GM23248 (cell line): ENCODE data around the gene HDAC10. TPM values are rescaled to one million over a fixed set of nuclear protein-coding genes. Genes with fewer than 3 reads are reported as not detected.

ENCODE experiments used
- DNase-seq: peaks from one replicate; pipeline ENCODE4 v3.0.0-alpha.2; 2015
- H2AFZ ChIP-seq: fragments of 200-600 bp; sonication (generic); 2 replicates; pipeline ENCODE4 v1.6.1; 2016; ENCODE audit warnings: antibody characterized with exemption
- H3F3A ChIP-seq: fragments of 200-600 bp; sonication (generic); 2 replicates; pipeline ENCODE4 v1.6.1; 2016; ENCODE audit warnings: mild to moderate bottlenecking, antibody characterized with exemption, mixed run types; ENCODE audit not compliant: insufficient read depth
- H3K27ac ChIP-seq: fragments of 200-600 bp; sonication (generic); 2 replicates; pipeline ENCODE4 v1.5.1; 2016; ENCODE audit warnings: mild to moderate bottlenecking
- H3K27me3 ChIP-seq: fragments of 200-600 bp; sonication (generic); replicated peaks from 2 replicates; pipeline ENCODE4 v1.6.1; 2016; ENCODE audit warnings: mild to moderate bottlenecking; ENCODE audit not compliant: insufficient read depth
- H3K36me3 ChIP-seq: fragments of 200-600 bp; sonication (generic); 2 replicates; pipeline ENCODE4 v1.6.1; 2016; ENCODE audit warnings: low read depth, mild to moderate bottlenecking
- H3K4me1 ChIP-seq: fragments of 200-600 bp; sonication (generic); 2 replicates; pipeline ENCODE4 v1.6.1; 2016; ENCODE audit warnings: mild to moderate bottlenecking; ENCODE audit not compliant: insufficient read depth
- H3K4me2 ChIP-seq: fragments of 200-600 bp; sonication (generic); one replicate; pipeline ENCODE4 v1.6.1; 2016; ENCODE audit warnings: mild to moderate bottlenecking; ENCODE audit not compliant: unreplicated experiment
- H3K4me3 ChIP-seq: fragments of 200-600 bp; sonication (generic); 2 replicates; pipeline ENCODE4 v1.5.1; 2016; ENCODE audit warnings: mild to moderate bottlenecking
- H3K79me2 ChIP-seq: fragments of 200-600 bp; sonication (generic); 2 replicates; pipeline ENCODE4 v1.6.1; 2016; ENCODE audit warnings: mild to moderate bottlenecking; ENCODE audit not compliant: insufficient read depth
- H3K9ac ChIP-seq: fragments of 200-600 bp; sonication (generic); 2 replicates; pipeline ENCODE4 v1.6.1; 2016; ENCODE audit warnings: mild to moderate bottlenecking
- H3K9me2 ChIP-seq: fragments of 200-600 bp; sonication (generic); 2 replicates; pipeline ENCODE4 v1.6.1; 2016; ENCODE audit warnings: mixed run types, mild to moderate bottlenecking, moderate library complexity; ENCODE audit not compliant: insufficient read depth
- H3K9me3 ChIP-seq: fragments of 200-600 bp; sonication (generic); one replicate; pipeline ENCODE4 v1.6.1; 2017; ENCODE audit warnings: low read depth
- H4K20me1 ChIP-seq: fragments of 200-600 bp; sonication (generic); 2 replicates; pipeline ENCODE4 v1.6.0; 2016; ENCODE audit not compliant: insufficient read depth
- EZH2 ChIP-seq: fragments of 200-600 bp; sonication (generic); IDR thresholded peaks from 2 replicates; pipeline ENCODE4 v1.6.1; 2018; ENCODE audit warnings: antibody characterized with exemption, mild to moderate bottlenecking; ENCODE audit not compliant: insufficient read depth, poor library complexity, severe bottlenecking
- EZH2phosphoT487 ChIP-seq: fragments of 200-600 bp; sonication (generic); IDR thresholded peaks from 2 replicates; pipeline ENCODE4 v1.6.1; 2018; ENCODE audit warnings: antibody characterized with exemption, moderate library complexity, mild to moderate bottlenecking, low read depth; ENCODE audit not compliant: insufficient read depth
- WGBS, 2 experiments: methylation state at CpG; one replicate each; pipeline ENCODE4 v1.1.6; 2015 to 2017; ENCODE audit warnings: low lambda C conversion rate in 2 of 2, low coverage in 1 of 2; ENCODE audit errors: missing lambda C conversion rate in 2 of 2; 5-methylcytosine and 5-hydroxymethylcytosine counted together
- in situ Hi-C: fragments of 300-500 bp; cut with MboI; formaldehyde crosslinking; loops from 2 replicates; pipeline ENCODE4 v1.15.0; 2020
- polyA plus RNA-seq: library from polyadenylated mRNA; unstranded; fragments of >200 nt; fragmentation: Nextera tagmentation; extraction: Ambion mirVana; gene quantifications from 2 replicates; pipeline ENCODE4 v1.2.1, GENCODE V29; 2016
- total RNA-seq: library from RNA; depleted of rRNA; stranded (reverse); fragments of >200 nt; shearing (Covaris generic); gene quantifications from 2 replicates; pipeline ENCODE4 v1.2.3, GENCODE V29; 2014

HDAC10 gene
- total and polyA plus RNA-seq, 2 experiments from 2014 or later: 6.6 to 16.8 TPM

- peaks cover 22% of the 10 kb centered on the region for H3K79me2 ChIP-seq
- no peak overlapping the region for H3K4me3 ChIP-seq
- no peaks in the 10 kb centered on the region for H3F3A ChIP-seq
- no peaks in the 10 kb centered on the region for H3K36me3 ChIP-seq
- H2AFZ ChIP-seq: no peak overlapping the region
- no peak overlapping the region for H3K27ac ChIP-seq
- no peaks in the 10 kb centered on the region for H3K9me3 ChIP-seq
- no peaks in the 10 kb centered on the region for H3K9me2 ChIP-seq
- H4K20me1 ChIP-seq: no peaks in the 10 kb centered on the region
- 44 to 58% methylated on average over 7 of the region's 7 CpGs for WGBS, 2 experiments
- in situ Hi-C loops: no loop called here
- H3K27me3 ChIP-seq: no peaks in the 10 kb centered on the region
- peak; percentile 52 for DNase-seq
- no peak overlapping the region for H3K4me2 ChIP-seq
- 0 out of 2 replicates have a peak, but pooled peaks cover 3% of the 10 kb centered on the region for H3K4me1 ChIP-seq
- H3K9ac ChIP-seq: no peak overlapping the region
- TF ChIP-seq EZH2phosphoT487 (no peak), EZH2 (no peak)
These were observed 11.4 kb upstream of the HDAC10 start for GRCh38 chr22:50262460-50262911.

- Histone ChIP-seq H3K4me1 (0 out of 2 replicates have a peak, but pooled peaks cover 3% of the 10 kb centered on the region), H3F3A (no peaks in the 10 kb centered on the region), H3K79me2 (peaks cover 22% of the 10 kb centered on the region), H3K27ac (peak within 1 kb of the TSS; percentile 58), H4K20me1 (no peaks in the 10 kb centered on the region), H2AFZ (peak within 1 kb of the TSS; percentile 79), H3K9me3 (no peaks in the 10 kb centered on the region), H3K9ac (peak within 1 kb of the TSS; percentile 92), H3K9me2 (no peaks in the 10 kb centered on the region), H3K4me2 (peak within 1 kb of the TSS; percentile 89), H3K4me3 (peak within 1 kb of the TSS; percentile 81), H3K36me3 (no peaks in the 10 kb centered on the region), H3K27me3 (no peaks in the 10 kb centered on the region)
- in situ Hi-C loops: no loop called here
- 8 to 14% methylated on average over 8 to 22 of the region's 61 CpGs for WGBS, 2 experiments
- DNase-seq: peak; percentile 59
- TF ChIP-seq EZH2phosphoT487: no peak
- no peak for TF ChIP-seq EZH2
These were observed 10.8 kb upstream of the HDAC10 start, which contains the start of gene MAPK12 for GRCh38 chr22:50261615-50262459. TSS of gene MAPK12 (minus strand) at chr22:50261683. CDS start at chr22:50261509, 174 bp downstream.

GRCh38 chr22:50260801-50261614 is 9.9 kb upstream of the HDAC10 start:
- no peaks in the 10 kb centered on the region for H3K9me2 ChIP-seq
- H3K4me1 ChIP-seq: 0 out of 2 replicates have a peak, but pooled peaks cover 3% of the 10 kb centered on the region
- DNase-seq: peak; percentile 85
- no peaks in the 10 kb centered on the region for H3F3A ChIP-seq
- TF ChIP-seq EZH2phosphoT487: no peak
- no peak for TF ChIP-seq EZH2
- H3K79me2 ChIP-seq: peaks cover 22% of the 10 kb centered on the region
- peak overlapping the region; percentile 58 for H3K27ac ChIP-seq
- peak overlapping the region; percentile 89 for H3K4me2 ChIP-seq
- H4K20me1 ChIP-seq: no peaks in the 10 kb centered on the region
- 1 to 3% methylated on average over 46 to 47 of the region's 92 CpGs for WGBS, 2 experiments
- peak overlapping the region; percentile 92 for H3K9ac ChIP-seq
- in situ Hi-C loops: no loop called here
- H3K4me3 ChIP-seq: peak overlapping the region; percentile 81
- H3K36me3 ChIP-seq: no peaks in the 10 kb centered on the region
- H3K27me3 ChIP-seq: no peaks in the 10 kb centered on the region
- H2AFZ ChIP-seq: peak overlapping the region; percentile 79
- H3K9me3 ChIP-seq: no peaks in the 10 kb centered on the region

GRCh38 chr22:50260434-50260800 is 9.4 kb upstream of the HDAC10 start:
- H3K4me2 ChIP-seq: peak overlapping the region; percentile 89
- in situ Hi-C loops: no loop called here
- no peaks in the 10 kb centered on the region for H3K9me2 ChIP-seq
- peak; percentile 70 for DNase-seq
- H3K27ac ChIP-seq: peak overlapping the region; percentile 58
- 0 out of 2 replicates have a peak, but pooled peaks cover 3% of the 10 kb centered on the region for H3K4me1 ChIP-seq
- no peaks in the 10 kb centered on the region for H4K20me1 ChIP-seq
- no peaks in the 10 kb centered on the region for H3K36me3 ChIP-seq
- peak overlapping the region; percentile 79 for H2AFZ ChIP-seq
- H3K4me3 ChIP-seq: peak overlapping the region; percentile 81
- H3K79me2 ChIP-seq: peaks cover 22% of the 10 kb centered on the region
- no peaks in the 10 kb centered on the region for H3K9me3 ChIP-seq
- WGBS, 2 experiments: 21 to 27% methylated on average over 9 to 10 of the region's 11 CpGs
- peak overlapping the region; percentile 92 for H3K9ac ChIP-seq
- TF ChIP-seq EZH2phosphoT487 (no peak), EZH2 (no peak)
- no peaks in the 10 kb centered on the region for H3F3A ChIP-seq
- H3K27me3 ChIP-seq: no peaks in the 10 kb centered on the region
